Breast epithelium (tissue), 3 donors: ENCODE results near the gene HDHD5.

Experiments used
- CTCF ChIP-seq, 3 donors: fragments of 450-650 bp; IDR thresholded peaks; one replicate each; pipeline ENCODE4 v1.5.1; 2016 to 2017; ENCODE audit warnings: antibody characterized with exemption in 3 of 3, mild to moderate bottlenecking in 3 of 3, moderate library complexity in 3 of 3
- POLR2A ChIP-seq: fragments of 450-650 bp; IDR thresholded peaks from one replicate; pipeline ENCODE4 v1.6.1; 2016; ENCODE audit warnings: antibody characterized with exemption, mild to moderate bottlenecking, moderate library complexity
- POLR2AphosphoS5 ChIP-seq, 3 donors: sonication (generic); formaldehyde crosslinking; IDR thresholded peaks; one replicate each; pipeline ENCODE4 v1.6.1; 2017; ENCODE audit warnings: antibody characterized with exemption in 3 of 3

DNA sequence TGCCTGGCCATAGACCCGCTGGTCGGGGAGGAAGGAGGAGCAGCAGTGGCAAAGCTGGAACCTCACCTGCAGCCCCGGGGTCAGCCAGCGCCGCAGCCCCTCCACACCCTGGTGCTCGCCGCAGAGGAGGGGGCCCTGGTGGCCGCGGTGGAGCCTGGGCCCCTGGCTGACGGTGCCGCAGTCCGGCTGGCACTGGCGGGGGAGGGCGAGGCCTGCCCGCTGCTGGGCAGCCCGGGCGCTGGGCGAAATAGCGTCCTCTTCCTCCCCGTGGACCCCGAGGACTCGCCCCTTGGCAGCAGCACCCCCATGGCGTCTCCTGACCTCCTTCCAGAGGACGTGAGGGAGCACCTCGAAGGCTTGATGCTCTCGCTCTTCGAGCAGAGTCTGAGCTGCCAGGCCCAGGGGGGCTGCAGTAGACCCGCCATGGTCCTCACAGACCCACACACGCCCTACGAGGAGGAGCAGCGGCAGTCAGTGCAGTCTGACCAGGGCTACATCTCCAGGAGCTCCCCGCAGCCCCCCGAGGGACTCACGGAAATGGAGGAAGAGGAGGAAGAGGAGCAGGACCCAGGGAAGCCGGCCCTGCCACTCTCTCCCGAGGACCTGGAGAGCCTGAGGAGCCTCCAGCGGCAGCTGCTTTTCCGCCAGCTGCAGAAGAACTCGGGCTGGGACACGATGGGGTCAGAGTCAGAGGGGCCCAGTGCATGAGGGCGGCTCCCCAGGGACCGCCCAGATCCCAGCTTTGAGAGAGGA, 49.8 kb downstream of the HDHD5 start:
- TF ChIP-seq POLR2AphosphoS5 (IDR thresholded peaks at IDR 0.05) (no peak), CTCF (IDR thresholded peaks at IDR 0.05) (no peak), POLR2A (no peak)
